Stimulated activated CD4-positive, alpha-beta T cell treated with anti-CD3 and anti-CD28 coated beads, TNF-alpha, amount 100 ng/mL, for 4 hours (primary cell): Measurements from ENCODE around the gene EFHD2.

Experiments
- DNase-seq, 3 experiments: peaks; one replicate each; pipeline ENCODE4 v3.0.0-alpha.2; 2020; ENCODE audit warnings: low read depth in 3 of 3

Gene EFHD2

GRCh38 chr1:15476927-15477326 lies 67.2 kb downstream of the EFHD2 start:
- no peak for DNase-seq

DNA sequence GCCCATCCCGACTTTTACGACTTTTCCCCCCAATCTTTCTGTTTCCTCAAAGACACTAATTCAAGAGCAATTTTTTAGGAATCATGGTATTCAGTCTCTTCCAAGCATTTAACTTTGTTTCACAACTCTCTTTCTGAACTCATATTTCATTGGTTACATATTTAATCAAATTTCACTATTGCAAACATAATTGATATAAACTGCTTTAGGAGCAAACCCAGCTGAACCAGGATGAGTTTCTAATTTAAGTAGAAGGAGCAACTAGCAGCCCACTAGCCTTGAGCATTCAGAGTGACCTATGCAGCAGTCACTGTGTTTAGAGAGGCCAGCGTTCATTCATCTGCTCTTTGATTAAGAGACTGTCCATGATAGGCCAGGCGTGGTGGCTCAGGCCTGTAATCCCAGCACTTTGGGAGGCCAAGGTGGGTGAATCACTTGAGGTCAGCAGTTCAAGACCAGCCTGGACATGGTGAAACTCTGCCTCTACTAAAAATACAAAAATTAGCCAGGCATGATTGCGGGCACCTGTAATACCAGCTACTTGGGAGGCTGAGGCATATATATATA lies 68.0 kb downstream of the EFHD2 start:
- no peak for DNase-seq
